Panc1 (cell line): ENCODE data around the gene MFAP1. TPM values are rescaled to one million over a fixed set of nuclear protein-coding genes. Genes with fewer than 3 reads are reported as not detected.
"Not testable (repeated sequence)": the region's sequence is repeated elsewhere in the genome, so short reads cannot be mapped to it uniquely, and the experiment has no call there.

ENCODE experiments used
- ATAC-seq: fragments of 200-7000 bp; cut with Tn5 transposase; 2 replicates; pipeline ENCODE4 v1.9.1; 2020; ENCODE audit warnings: mild to moderate bottlenecking, moderate library complexity
- BruUV-seq: library from RNA; stranded (reverse); fragments of 400-500 nt; replicated peaks from 2 replicates; lab custom pipeline; 2021; lab: Mats Ljungman, UMichigan
- CTCF ChIA-PET: fragments of 300-600 bp; sonication (Branson Sonifier 250); formaldehyde crosslinking; loops from one replicate; lab custom pipeline; 2022; ENCODE audit warnings: antibody characterized with exemption; lab: Charles Lee
- POLR2A ChIA-PET: fragments of 300-600 bp; sonication (Branson Sonifier 250); formaldehyde crosslinking; loops from one replicate; lab custom pipeline; 2022; ENCODE audit warnings: antibody characterized with exemption; lab: Charles Lee
- DNase-seq: peaks from one replicate; pipeline ENCODE4 v3.0.0-alpha.2; 2010; ENCODE audit warnings: low read depth, low spot score
- H3K27ac ChIP-seq: 2 replicates; pipeline ENCODE4 v1.5.1; 2011; ENCODE audit warnings: mild to moderate bottlenecking, low read length, inconsistent platforms
- H3K27me3 ChIP-seq: fragments of 200-500 bp; sonication (Bioruptor generic); 2 replicates; pipeline ENCODE4 v1.6.0; 2014; ENCODE audit warnings: low read length, inconsistent platforms; ENCODE audit not compliant: control insufficient read depth, insufficient read depth
- H3K36me3 ChIP-seq: fragments of 200-500 bp; sonication (Bioruptor generic); 2 replicates; pipeline ENCODE4 v1.5.1; 2014; ENCODE audit warnings: inconsistent platforms, mild to moderate bottlenecking, low read length, moderate library complexity; ENCODE audit not compliant: control insufficient read depth, insufficient read depth
- H3K4me1 ChIP-seq: 2 replicates; pipeline ENCODE4 v1.5.1; 2011; ENCODE audit warnings: inconsistent platforms, mild to moderate bottlenecking, low read length, moderate library complexity; ENCODE audit not compliant: control insufficient read depth, insufficient read depth
- H3K4me3 ChIP-seq, 2 experiments: 2 replicates each; pipeline ENCODE4 v1.5.1; 2011 to 2012; ENCODE audit warnings: low read depth in 2 of 2, low read length in 2 of 2, mild to moderate bottlenecking in 2 of 2, inconsistent platforms in 1 of 2, moderate library complexity in 1 of 2
- H3K9me3 ChIP-seq: fragments of 200-500 bp; sonication (Bioruptor generic); 2 replicates; pipeline ENCODE4 v1.5.1; 2014; ENCODE audit warnings: low read depth, mild to moderate bottlenecking, inconsistent platforms, low read length, moderate library complexity; ENCODE audit not compliant: control insufficient read depth, insufficient read depth
- POLR2AphosphoS5 ChIP-seq: IDR thresholded peaks from 2 replicates; pipeline ENCODE4 v1.6.1; 2012; ENCODE audit warnings: mild to moderate bottlenecking, low read depth, low read length, moderate library complexity
- SIN3A ChIP-seq: IDR thresholded peaks from 2 replicates; pipeline ENCODE4 v1.6.1; 2012; ENCODE audit warnings: low read depth, mild to moderate bottlenecking, low read length, moderate library complexity, borderline replicate concordance; ENCODE audit not compliant: insufficient read depth
- TCF7L2 ChIP-seq: IDR thresholded peaks from 2 replicates; pipeline ENCODE4 v1.6.1; 2011; ENCODE audit warnings: mild to moderate bottlenecking, low read depth, low read length, inconsistent platforms
- in situ Hi-C: cut with HindIII; loops from 2 replicates; pipeline ENCODE4 v1.10.0; 2016; ENCODE audit warnings: low sequenced_read_pairs, low pct_unique_long_range_greater_than_20kb
- intact Hi-C: fragments of 100-400 bp; cut with micrococcal nuclease; formaldehyde crosslinking; loops from one replicate; pipeline ENCODE4 v1.10.0; 2022; ENCODE audit not compliant: unreplicated experiment
- total RNA-seq: library from RNA; stranded (reverse); gene quantifications from one replicate; pipeline ENCODE4 v1.2.1, GENCODE V29; 2021; ENCODE audit not compliant: unreplicated experiment
- TF ChIP-seq, protein P1 (sequence below), 2 experiments: IDR thresholded peaks; 2 replicates each; pipeline ENCODE4 v1.6.1; 2011 to 2012; ENCODE audit warnings: low read depth in 2 of 2, control low read depth in 1 of 2, low read length in 1 of 2, mild to moderate bottlenecking in 1 of 2, moderate library complexity in 1 of 2; ENCODE audit not compliant: insufficient read depth in 1 of 2
- TF ChIP-seq, protein P2 (sequence below): fragments of 450-650 bp; IDR thresholded peaks from 2 replicates; pipeline ENCODE4 v1.5.1; 2017; ENCODE audit warnings: mild to moderate bottlenecking

Gene MFAP1
- total RNA-seq, 1 experiment from 2014 or later = 29.7 TPM

DNA sequence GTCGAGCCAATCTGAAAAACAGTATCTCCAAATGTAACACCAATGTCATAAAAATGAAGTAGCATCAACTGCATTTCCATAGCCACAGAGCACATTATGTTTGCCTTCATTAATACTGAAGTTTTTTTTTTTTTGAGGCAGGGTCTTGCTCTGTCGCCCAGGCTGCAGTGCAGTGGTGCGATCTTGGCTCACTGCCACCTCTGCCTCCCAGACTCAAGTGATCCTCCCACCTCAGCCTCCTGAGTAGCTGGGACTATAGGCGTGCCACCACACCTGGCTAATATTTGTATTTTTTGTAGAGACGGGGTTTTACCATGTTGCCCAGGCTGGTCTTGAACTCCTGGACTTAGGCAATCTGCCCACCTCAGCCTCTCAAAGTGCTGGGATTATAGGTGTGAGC, 9.4 kb downstream of the MFAP1 start:
- BruUV-seq, H3K27ac ChIP-seq, in situ Hi-C loops, H3K27me3 ChIP-seq, CTCF ChIA-PET, ATAC-seq, H3K4me1 ChIP-seq, H3K9me3 ChIP-seq, H3K4me3 ChIP-seq, POLR2A ChIA-PET, intact Hi-C loops, DNase-seq: not testable (repeated sequence)
- H3K36me3 ChIP-seq = peaks cover 18% of the 10 kb centered on the region

DNA sequence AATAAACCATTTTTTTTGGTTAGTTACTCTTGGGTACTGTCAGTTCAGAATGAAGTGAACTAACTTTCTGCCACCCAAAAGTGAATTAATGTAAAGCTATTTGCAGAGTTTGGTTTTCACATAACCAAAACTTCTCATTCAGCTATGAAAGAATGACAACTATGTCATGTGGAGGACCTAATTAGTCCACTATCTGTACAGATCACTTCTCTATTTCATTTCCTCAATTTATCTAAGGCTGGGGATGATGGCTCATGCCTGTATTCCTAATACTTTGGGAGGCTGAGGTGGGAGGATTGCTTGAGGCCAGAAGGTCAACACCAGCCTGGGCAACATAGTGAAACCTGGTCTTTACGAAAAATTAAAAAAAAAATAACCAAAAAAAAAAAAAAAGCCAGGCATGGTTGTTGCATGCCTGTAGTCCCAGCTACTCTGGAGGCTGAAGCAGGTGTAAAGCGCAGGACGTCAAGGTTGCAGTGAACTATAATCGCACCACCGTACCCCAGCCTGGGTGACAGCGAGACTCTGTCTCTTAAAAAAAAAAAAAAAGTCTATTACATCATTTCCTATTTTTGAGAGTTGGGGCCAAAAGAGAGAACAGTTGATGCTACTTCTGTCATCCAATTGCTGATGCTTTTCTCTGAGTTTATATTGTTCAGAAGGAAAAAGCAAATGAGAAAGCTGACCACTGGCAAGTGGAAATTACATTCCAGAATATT, 15.4 kb downstream of the MFAP1 start:
- H3K27ac ChIP-seq = no peak overlapping the region
- DNase-seq (no peak), ATAC-seq (no peak)
- TF ChIP-seq TCF7L2 = no peak
- TF ChIP-seq SIN3A = no peak
- TF ChIP-seq, protein P1, sequence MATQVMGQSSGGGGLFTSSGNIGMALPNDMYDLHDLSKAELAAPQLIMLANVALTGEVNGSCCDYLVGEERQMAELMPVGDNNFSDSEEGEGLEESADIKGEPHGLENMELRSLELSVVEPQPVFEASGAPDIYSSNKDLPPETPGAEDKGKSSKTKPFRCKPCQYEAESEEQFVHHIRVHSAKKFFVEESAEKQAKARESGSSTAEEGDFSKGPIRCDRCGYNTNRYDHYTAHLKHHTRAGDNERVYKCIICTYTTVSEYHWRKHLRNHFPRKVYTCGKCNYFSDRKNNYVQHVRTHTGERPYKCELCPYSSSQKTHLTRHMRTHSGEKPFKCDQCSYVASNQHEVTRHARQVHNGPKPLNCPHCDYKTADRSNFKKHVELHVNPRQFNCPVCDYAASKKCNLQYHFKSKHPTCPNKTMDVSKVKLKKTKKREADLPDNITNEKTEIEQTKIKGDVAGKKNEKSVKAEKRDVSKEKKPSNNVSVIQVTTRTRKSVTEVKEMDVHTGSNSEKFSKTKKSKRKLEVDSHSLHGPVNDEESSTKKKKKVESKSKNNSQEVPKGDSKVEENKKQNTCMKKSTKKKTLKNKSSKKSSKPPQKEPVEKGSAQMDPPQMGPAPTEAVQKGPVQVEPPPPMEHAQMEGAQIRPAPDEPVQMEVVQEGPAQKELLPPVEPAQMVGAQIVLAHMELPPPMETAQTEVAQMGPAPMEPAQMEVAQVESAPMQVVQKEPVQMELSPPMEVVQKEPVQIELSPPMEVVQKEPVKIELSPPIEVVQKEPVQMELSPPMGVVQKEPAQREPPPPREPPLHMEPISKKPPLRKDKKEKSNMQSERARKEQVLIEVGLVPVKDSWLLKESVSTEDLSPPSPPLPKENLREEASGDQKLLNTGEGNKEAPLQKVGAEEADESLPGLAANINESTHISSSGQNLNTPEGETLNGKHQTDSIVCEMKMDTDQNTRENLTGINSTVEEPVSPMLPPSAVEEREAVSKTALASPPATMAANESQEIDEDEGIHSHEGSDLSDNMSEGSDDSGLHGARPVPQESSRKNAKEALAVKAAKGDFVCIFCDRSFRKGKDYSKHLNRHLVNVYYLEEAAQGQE (IDR thresholded peaks at IDR 0.05; ENCODE audit: insufficient read depth in 1 of 2, low read depth in 2 of 2, low read length in 1 of 2) = no peak
- TF ChIP-seq, protein P2, sequence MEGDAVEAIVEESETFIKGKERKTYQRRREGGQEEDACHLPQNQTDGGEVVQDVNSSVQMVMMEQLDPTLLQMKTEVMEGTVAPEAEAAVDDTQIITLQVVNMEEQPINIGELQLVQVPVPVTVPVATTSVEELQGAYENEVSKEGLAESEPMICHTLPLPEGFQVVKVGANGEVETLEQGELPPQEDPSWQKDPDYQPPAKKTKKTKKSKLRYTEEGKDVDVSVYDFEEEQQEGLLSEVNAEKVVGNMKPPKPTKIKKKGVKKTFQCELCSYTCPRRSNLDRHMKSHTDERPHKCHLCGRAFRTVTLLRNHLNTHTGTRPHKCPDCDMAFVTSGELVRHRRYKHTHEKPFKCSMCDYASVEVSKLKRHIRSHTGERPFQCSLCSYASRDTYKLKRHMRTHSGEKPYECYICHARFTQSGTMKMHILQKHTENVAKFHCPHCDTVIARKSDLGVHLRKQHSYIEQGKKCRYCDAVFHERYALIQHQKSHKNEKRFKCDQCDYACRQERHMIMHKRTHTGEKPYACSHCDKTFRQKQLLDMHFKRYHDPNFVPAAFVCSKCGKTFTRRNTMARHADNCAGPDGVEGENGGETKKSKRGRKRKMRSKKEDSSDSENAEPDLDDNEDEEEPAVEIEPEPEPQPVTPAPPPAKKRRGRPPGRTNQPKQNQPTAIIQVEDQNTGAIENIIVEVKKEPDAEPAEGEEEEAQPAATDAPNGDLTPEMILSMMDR = no peak
- no peak for TF ChIP-seq POLR2AphosphoS5
- intact Hi-C loops = no loop called here
- no peaks in the 10 kb centered on the region for H3K4me1 ChIP-seq
- no peaks in the 10 kb centered on the region for H3K9me3 ChIP-seq
- POLR2A ChIA-PET = no interaction called here
- H3K27me3 ChIP-seq = no peaks in the 10 kb centered on the region
- BruUV-seq = no TSS peak
- in situ Hi-C loops = no loop called here
- H3K4me3 ChIP-seq = no peak overlapping the region
- CTCF ChIA-PET = no interaction called here
- H3K36me3 ChIP-seq = peaks cover 33% of the 10 kb centered on the region

DNA sequence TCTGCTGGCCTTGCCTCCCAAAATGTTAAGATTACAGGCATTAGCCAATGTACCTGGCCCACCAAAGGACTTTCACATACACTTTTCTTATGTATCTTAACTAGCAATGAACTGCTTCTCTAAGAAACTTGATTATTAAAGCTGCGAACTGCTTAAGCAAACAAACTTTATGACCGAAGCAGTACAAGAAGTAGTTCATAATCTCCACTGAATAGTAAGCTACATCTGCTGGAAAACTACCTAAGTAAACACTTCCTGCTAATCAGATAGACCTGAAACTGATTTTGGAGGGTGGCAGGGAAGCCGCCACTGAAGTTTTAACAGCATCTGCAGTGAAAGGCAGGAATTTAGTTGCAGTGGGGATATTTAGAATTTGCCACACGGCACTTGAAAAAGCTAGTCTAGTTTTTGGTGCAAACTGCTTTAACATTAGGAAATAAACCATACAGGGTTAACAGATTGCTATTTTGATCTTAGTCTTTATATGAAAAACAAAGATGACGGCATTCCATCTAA, 16.0 kb downstream of the MFAP1 start:
- TF ChIP-seq, protein P2 = no peak
- TF ChIP-seq, protein P1 (IDR thresholded peaks at IDR 0.05; ENCODE audit: insufficient read depth in 1 of 2, low read depth in 2 of 2, low read length in 1 of 2) = no peak
- TF ChIP-seq SIN3A = no peak
- TF ChIP-seq POLR2AphosphoS5 = no peak
- no peak for TF ChIP-seq TCF7L2
- Histone ChIP-seq H3K27ac (no peak overlapping the region), H3K4me3 (no peak overlapping the region), H3K36me3 (peaks cover 33% of the 10 kb centered on the region), H3K27me3 (no peaks in the 10 kb centered on the region), H3K4me1 (no peaks in the 10 kb centered on the region), H3K9me3 (no peaks in the 10 kb centered on the region)
- no TSS peak for BruUV-seq
- ATAC-seq = no peak
- ChIA-PET CTCF (no interaction called here), POLR2A (no interaction called here)
- in situ Hi-C loops = no loop called here
- intact Hi-C loops = no loop called here
- no peak for DNase-seq
